Measurements from ENCODE around the gene OLFML2B. TPM values are rescaled to one million over a fixed set of nuclear protein-coding genes. Genes with fewer than 3 reads are reported as not detected.

The OLFML2B gene
- total RNA-seq = not detected

DNA sequence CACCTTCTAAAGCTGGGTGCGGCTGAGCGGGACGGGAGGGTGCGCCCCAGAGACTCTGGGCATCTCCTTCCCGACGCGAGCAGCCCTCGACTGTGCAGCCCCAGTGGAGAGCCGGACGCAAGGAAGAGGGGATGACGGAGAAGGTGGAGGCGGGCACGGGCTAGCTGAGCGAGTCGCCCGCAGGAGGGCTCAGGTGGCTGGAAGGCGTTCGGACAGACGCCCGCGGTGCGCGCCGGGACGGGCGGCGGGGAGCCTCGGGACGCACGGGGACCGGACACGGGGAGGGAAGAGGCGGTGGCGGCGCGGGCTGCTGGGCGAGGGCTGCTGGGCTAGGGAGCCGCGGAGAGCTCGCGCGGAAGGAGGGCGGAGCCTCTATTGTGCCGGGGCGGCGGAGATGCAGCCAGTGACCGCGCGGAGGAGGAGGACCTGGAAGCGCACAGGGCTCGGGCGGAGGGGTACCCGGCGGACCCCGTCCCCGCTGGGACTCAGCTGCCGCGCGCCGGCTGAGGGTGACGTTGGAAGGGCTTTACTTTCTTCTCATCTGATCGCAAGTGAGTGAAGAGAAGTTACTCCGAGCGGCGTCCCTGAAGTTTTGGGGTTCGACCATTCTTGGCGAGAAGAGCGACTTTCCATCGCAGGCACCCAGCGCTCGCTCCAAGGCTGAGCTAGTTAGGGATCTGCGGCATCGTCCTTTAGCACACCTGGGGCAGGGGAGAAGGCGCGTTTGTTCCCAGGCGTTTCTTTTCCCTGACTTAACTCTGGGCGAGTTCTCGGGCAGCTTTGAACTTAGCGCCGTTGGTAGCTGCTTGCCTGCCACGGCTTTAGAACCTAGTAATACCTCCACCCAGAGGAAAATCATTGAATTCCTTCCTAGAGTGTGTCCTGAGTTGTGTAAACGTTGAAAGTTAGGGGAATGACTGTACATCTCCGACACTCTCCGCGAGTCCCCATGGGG, at the start of gene OLFML2B:
TSS of gene OLFML2B (minus strand) at position 323 of the 955 bp plus-strand sequence. CDS start 439 bp downstream, outside the sequence.
- no peaks in the 10 kb centered on the region for H3K36me3 Mint-ChIP-seq (ENCODE audit: low read depth)
- peaks cover 36% of the 10 kb centered on the region for H3K27me3 Mint-ChIP-seq
- TF ChIP-seq, protein P1, sequence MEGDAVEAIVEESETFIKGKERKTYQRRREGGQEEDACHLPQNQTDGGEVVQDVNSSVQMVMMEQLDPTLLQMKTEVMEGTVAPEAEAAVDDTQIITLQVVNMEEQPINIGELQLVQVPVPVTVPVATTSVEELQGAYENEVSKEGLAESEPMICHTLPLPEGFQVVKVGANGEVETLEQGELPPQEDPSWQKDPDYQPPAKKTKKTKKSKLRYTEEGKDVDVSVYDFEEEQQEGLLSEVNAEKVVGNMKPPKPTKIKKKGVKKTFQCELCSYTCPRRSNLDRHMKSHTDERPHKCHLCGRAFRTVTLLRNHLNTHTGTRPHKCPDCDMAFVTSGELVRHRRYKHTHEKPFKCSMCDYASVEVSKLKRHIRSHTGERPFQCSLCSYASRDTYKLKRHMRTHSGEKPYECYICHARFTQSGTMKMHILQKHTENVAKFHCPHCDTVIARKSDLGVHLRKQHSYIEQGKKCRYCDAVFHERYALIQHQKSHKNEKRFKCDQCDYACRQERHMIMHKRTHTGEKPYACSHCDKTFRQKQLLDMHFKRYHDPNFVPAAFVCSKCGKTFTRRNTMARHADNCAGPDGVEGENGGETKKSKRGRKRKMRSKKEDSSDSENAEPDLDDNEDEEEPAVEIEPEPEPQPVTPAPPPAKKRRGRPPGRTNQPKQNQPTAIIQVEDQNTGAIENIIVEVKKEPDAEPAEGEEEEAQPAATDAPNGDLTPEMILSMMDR (IDR thresholded peaks at IDR 0.05) = no peak
- DNase-seq = peak; percentile 58
- peak within 1 kb of the TSS; percentile 79 for H3K4me3 Mint-ChIP-seq
- H3K4me1 Mint-ChIP-seq (ENCODE audit: low read depth) = peaks cover 6% of the 10 kb centered on the region
- POLR2A ChIA-PET = interaction anchor here (0.8 kb wide), 1 partner anchor 254 kb away, joined by 3 read pairs; no protein-coding TSS in a partner anchor
- CTCF ChIA-PET = interaction anchor here (0.6 to 2.4 kb wide), 12 partner anchors 9 to 261 kb away, joined by 3 to 19 read pairs (median 4); no protein-coding TSS in a partner anchor
- H3K27ac Mint-ChIP-seq = no peak within 1 kb of the TSS
- intact Hi-C loops (cut with micrococcal nuclease) = no loop called here
- ATAC-seq = peak; percentile 90
- no peaks in the 10 kb centered on the region for H3K9me3 Mint-ChIP-seq

DNA sequence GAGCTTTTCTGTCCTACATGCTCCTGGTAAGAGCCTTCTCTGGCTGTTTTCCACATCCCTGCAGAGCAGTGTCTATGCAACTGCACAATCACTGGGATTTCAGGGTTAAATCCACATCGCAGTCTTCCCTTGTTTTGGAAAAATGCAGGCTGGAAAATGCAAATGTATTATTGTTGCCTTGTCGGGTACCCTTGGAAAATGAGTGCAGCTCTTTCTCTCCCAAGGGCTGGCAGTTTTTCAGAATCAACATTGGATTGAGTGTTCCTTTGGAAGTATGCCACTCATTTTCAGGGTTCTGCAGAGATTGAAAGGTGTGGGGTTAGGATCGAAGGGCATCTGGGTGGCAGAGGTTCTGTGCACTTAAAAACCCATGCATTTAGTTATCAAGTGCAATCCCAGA, 49.1 kb upstream of the OLFML2B start:
- intact Hi-C loops (cut with micrococcal nuclease) = no loop called here
- DNase-seq = no peak
- no peak for ATAC-seq
- ChIA-PET CTCF (no interaction called here), POLR2A (no interaction called here)
- TF ChIP-seq, protein P1 (IDR thresholded peaks at IDR 0.05) = no peak
- no peaks in the 10 kb centered on the region for H3K9me3 Mint-ChIP-seq
- H3K27me3 Mint-ChIP-seq = peaks cover 63% of the 10 kb centered on the region
- H3K4me1 Mint-ChIP-seq (ENCODE audit: low read depth) = no peaks in the 10 kb centered on the region
- H3K36me3 Mint-ChIP-seq (ENCODE audit: low read depth) = no peaks in the 10 kb centered on the region
- no peak overlapping the region for H3K27ac Mint-ChIP-seq
- no peak overlapping the region for H3K4me3 Mint-ChIP-seq

DNA sequence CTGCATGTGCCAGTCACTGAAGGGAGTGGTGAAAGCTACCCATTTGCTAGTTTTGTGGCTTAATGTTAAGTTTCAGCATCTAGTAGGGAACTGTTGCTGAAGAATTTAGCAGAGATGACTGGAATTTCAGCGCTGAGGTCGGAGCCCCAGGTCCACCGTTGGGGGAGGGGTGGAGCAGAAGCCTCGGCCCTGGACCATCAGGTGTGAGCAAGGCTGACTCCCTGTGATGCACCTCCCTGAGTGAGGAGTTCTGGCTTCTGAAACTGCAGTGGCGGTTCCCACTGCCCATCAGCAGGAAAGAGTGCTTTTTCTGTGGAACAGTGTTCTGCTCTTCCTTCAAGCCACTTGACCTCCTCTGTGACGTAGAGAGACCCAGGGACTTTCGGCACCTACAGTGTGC, 47.2 kb upstream of the OLFML2B start:
- Mint-ChIP-seq H3K9me3 (no peaks in the 10 kb centered on the region), H3K4me3 (peak overlapping the region; percentile 0), H3K4me1 (ENCODE audit: low read depth) (no peaks in the 10 kb centered on the region), H3K27me3 (peaks cover 58% of the 10 kb centered on the region), H3K36me3 (ENCODE audit: low read depth) (no peaks in the 10 kb centered on the region), H3K27ac (no peak overlapping the region)
- intact Hi-C loops (cut with micrococcal nuclease) = no loop called here
- DNase-seq (no peak), ATAC-seq (no peak)
- ChIA-PET POLR2A (interaction anchor here (0.6 to 0.7 kb wide), 2 partner anchors 30 to 218 kb away, joined by 3 read pairs; no protein-coding TSS in a partner anchor), CTCF (no interaction called here)
- TF ChIP-seq, protein P1 (IDR thresholded peaks at IDR 0.05) = no peak

DNA sequence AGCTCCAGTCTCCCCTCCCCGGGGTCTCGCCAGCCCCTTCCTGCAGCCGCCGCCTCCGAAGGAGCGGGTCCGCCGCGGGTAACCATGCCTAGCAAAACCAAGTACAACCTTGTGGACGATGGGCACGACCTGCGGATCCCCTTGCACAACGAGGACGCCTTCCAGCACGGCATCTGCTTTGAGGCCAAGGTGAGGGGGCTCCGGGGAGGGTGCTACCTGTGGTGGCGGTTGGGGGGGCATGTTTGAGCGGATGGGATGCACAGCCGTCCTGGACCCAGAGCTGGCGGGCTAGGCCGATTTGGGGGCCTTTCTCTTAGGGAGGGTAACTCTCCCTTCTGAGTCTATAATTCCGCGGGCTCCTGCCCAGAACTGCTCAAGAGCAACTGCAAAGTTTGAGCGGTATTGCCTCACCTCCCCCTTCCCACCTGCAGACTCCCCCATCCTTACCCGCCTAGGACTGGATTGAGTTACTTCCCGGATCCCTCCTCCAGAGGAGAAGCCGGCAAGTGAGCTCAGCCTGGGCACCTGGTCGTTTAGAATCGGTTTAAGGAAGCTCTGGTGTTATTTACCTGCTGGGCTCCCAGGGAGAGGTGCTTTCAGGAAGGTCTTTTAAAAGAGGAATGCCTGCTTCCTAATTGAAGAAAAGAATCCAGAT, 46.6 kb upstream of the OLFML2B start:
- Mint-ChIP-seq H3K9me3 (no peaks in the 10 kb centered on the region), H3K4me3 (peak overlapping the region; percentile 72), H3K36me3 (ENCODE audit: low read depth) (no peaks in the 10 kb centered on the region), H3K4me1 (ENCODE audit: low read depth) (no peaks in the 10 kb centered on the region), H3K27ac (no peak overlapping the region), H3K27me3 (peaks cover 58% of the 10 kb centered on the region)
- ATAC-seq (no peak), DNase-seq (peak; percentile 22)
- ChIA-PET CTCF (interaction anchor here (0.6 kb wide), 1 partner anchor 99 kb away, joined by 3 read pairs; no protein-coding TSS in a partner anchor), POLR2A (interaction anchor here (0.6 to 1.0 kb wide), 4 partner anchors 12 to 219 kb away, joined by 3 to 4 read pairs (median 3); no protein-coding TSS in a partner anchor)
- intact Hi-C loops (cut with micrococcal nuclease) = no loop called here
- TF ChIP-seq, protein P1 (IDR thresholded peaks at IDR 0.05) = no peak

Data from activated CD8-positive, alpha-beta T cell treated with anti-CD3 and anti-CD28 coated beads for 36 hours (primary cell).